Adrenal gland (tissue), 12 donors: Measurements from ENCODE around the gene CALCR. TPM values are rescaled to one million over a fixed set of nuclear protein-coding genes. Genes with fewer than 3 reads are reported as not detected.

Experiments
- DNase-seq, 7 donors: peaks; one replicate each; pipeline ENCODE4 v3.0.0-alpha.2; 2019 to 2020
- H3K27ac ChIP-seq, 5 donors: fragments of 200-600 bp; sonication (generic) in 4 of 5; 1 replicate in 3 of 5; 2 replicates in 2 of 5; pipeline versions ENCODE4 v1.5.1 to v1.8.0; 2016 to 2020; ENCODE audit warnings: mild to moderate bottlenecking in 1 of 5
- H3K27me3 ChIP-seq: fragments of 200-600 bp; 2 replicates; pipeline ENCODE4 v1.8.0; 2021
- H3K36me3 ChIP-seq, 2 donors: fragments of 200-600 bp; replicated peaks in 1 of 2; 1 replicate in 1 of 2; 2 replicates in 1 of 2; pipeline versions ENCODE4 v1.5.1 to v1.8.0; 2018 to 2022
- H3K4me1 ChIP-seq, 2 donors: fragments of 200-600 bp; replicated peaks in 1 of 2; 1 replicate in 1 of 2; 2 replicates in 1 of 2; pipeline versions ENCODE4 v1.5.1 to v1.8.0; 2018 to 2021
- H3K4me3 ChIP-seq, 4 donors: fragments of 200-600 bp; sonication (generic) in 3 of 4; one replicate each; pipeline ENCODE4 v1.5.1; 2016 to 2018
- H3K9me3 ChIP-seq, 3 donors: fragments of 200-600 bp; sonication (generic) in 1 of 3; replicated peaks in 1 of 3; 1 replicate in 2 of 3; 2 replicates in 1 of 3; pipeline versions ENCODE4 v1.5.1 to v1.8.0; 2016 to 2021
- POLR2A ChIP-seq, 2 donors: fragments of 450-650 bp; IDR thresholded peaks; one replicate each; pipeline ENCODE4 v1.6.1; 2017; ENCODE audit warnings: antibody characterized with exemption in 2 of 2, mild to moderate bottlenecking in 2 of 2, moderate library complexity in 1 of 2
- WGBS, 4 donors: extraction: QIAGEN DNeasy Blood & Tissue Kit in 2 of 4; methylation state at CpG; one replicate each; pipeline versions ENCODE4 v1.1.5 to v1.1.7; 2013 to 2017; 5-methylcytosine and 5-hydroxymethylcytosine counted together
- intact Hi-C, 2 donors: fragments of 100-400 bp; cut with DNase I; formaldehyde crosslinking; loops; one replicate each; pipeline versions ENCODE4 v1.14.1 to v1.15.0; 2022 to 2023
- polyA plus RNA-seq, 3 donors: library from polyadenylated mRNA; stranded (reverse); fragments of 200-250 nt in 2 of 3; fragments of 350-450 nt in 1 of 3; fragmentation: Illumina TruSeq in 1 of 3; extraction: RNeasy Lipid Tissue Mini Kit (QIAGEN cat#74804) in 1 of 3; gene quantifications; one replicate each; pipeline ENCODE4 v1.2.3, GENCODE V29; 2013 to 2014
- total RNA-seq, 9 donors: library from RNA; depleted of rRNA in 4 of 9; stranded (reverse); fragments of >200 nt in 4 of 9; fragments of 120-200 nt in 1 of 9; fragmentation: NEBNext Ultra II Directional in 1 of 9; extraction: Animal tissue kit (Norgen Biotek cat#: 25700) in 1 of 9; gene quantifications; one replicate each; pipeline versions ENCODE4 v1.1.0 to v1.2.4, GENCODE V29; 2013 to 2023
- TF ChIP-seq, protein P1 (sequence below), 6 experiments: fragments of 450-650 bp in 4 of 6; fragments of 200-600 bp in 2 of 6; sonication (generic) in 1 of 6; IDR thresholded peaks; 1 replicate in 5 of 6; 2 replicates in 1 of 6; pipeline versions ENCODE4 v1.5.1 to v1.8.0; 2016 to 2021; ENCODE audit warnings: antibody characterized with exemption in 6 of 6, mild to moderate bottlenecking in 2 of 6, moderate library complexity in 1 of 6
- donor health status: healthy with polysubstance abuse.
- donor health status: Bipolar disorder and iron deficiency.
- donor health status: DM: yes; HTN: yes; CAD: no.
- donor health status: DM: no; HTN: no; CAD: no.
- donor health status: DM: no; HTN: no; CAD: no.
- donor health status: DM: yes; HTN: yes; CAD: no.

Gene CALCR
- total and polyA plus RNA-seq, 12 donors: 0.03 to 0.52 (median 0.14) TPM; not detected in 4

DNA sequence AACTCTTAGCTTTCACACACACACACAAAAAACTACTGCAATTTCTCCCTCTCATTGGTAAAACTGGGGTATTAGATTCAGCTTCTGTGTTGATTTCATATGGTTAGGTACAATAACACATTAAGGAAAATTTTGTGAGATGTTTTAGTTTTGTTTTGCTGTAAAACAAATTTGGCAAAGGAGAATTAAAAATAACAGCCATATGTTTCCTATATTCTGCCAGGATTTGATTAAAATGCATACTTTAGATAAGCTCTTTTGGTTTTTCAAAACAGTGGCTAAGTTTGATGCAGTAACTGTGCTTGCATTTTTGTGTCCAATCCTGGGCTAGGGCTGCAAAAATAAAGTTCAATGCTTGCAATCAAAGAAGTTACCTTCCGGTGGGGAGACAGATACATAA lies 126.3 kb downstream of the CALCR start:
- Histone ChIP-seq H3K36me3 (no peaks in the 10 kb centered on the region), H3K4me3 (no peak overlapping the region), H3K27ac (no peak overlapping the region), H3K9me3 (no peaks in the 10 kb centered on the region), H3K4me1 (no peaks in the 10 kb centered on the region), H3K27me3 (no peaks in the 10 kb centered on the region)
- intact Hi-C loops: no loop called here
- no peak for DNase-seq
- 43 to 64% (median 51%) methylated on average over 1 of the region's 1 CpG for WGBS, 4 donors
- TF ChIP-seq, protein P1, sequence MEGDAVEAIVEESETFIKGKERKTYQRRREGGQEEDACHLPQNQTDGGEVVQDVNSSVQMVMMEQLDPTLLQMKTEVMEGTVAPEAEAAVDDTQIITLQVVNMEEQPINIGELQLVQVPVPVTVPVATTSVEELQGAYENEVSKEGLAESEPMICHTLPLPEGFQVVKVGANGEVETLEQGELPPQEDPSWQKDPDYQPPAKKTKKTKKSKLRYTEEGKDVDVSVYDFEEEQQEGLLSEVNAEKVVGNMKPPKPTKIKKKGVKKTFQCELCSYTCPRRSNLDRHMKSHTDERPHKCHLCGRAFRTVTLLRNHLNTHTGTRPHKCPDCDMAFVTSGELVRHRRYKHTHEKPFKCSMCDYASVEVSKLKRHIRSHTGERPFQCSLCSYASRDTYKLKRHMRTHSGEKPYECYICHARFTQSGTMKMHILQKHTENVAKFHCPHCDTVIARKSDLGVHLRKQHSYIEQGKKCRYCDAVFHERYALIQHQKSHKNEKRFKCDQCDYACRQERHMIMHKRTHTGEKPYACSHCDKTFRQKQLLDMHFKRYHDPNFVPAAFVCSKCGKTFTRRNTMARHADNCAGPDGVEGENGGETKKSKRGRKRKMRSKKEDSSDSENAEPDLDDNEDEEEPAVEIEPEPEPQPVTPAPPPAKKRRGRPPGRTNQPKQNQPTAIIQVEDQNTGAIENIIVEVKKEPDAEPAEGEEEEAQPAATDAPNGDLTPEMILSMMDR (IDR thresholded peaks at IDR 0.05): no peak
- TF ChIP-seq POLR2A (IDR thresholded peaks at IDR 0.05): no peak

DNA sequence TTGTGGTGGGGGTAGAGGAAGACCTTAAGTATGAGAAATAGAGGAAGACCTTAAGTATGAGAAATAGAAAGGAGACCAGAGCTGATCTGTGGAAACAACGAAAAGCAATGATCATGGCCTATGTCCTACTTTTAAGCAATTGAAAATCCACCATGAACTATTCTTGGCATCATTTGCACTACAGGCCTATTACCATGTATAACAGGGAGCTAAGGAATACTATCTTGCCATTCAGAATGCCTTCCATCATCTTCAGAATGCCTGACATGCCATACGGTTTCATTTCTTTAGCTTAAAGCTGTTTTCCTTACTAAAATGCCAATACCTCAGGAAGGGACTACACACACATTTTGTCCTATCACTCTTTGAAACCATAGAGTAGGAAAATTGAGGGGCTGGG lies 127.0 kb downstream of the CALCR start:
- intact Hi-C loops: no loop called here
- Histone ChIP-seq H3K4me1 (no peaks in the 10 kb centered on the region), H3K27ac (no peak overlapping the region), H3K4me3 (no peak overlapping the region), H3K36me3 (no peaks in the 10 kb centered on the region), H3K27me3 (no peaks in the 10 kb centered on the region), H3K9me3 (no peaks in the 10 kb centered on the region)
- TF ChIP-seq POLR2A (IDR thresholded peaks at IDR 0.05): no peak
- TF ChIP-seq, protein P1 (IDR thresholded peaks at IDR 0.05): no peak
- DNase-seq: no peak
- 75 to 87% (median 84%) methylated on average over 2 of the region's 2 CpGs for WGBS, 4 donors

DNA sequence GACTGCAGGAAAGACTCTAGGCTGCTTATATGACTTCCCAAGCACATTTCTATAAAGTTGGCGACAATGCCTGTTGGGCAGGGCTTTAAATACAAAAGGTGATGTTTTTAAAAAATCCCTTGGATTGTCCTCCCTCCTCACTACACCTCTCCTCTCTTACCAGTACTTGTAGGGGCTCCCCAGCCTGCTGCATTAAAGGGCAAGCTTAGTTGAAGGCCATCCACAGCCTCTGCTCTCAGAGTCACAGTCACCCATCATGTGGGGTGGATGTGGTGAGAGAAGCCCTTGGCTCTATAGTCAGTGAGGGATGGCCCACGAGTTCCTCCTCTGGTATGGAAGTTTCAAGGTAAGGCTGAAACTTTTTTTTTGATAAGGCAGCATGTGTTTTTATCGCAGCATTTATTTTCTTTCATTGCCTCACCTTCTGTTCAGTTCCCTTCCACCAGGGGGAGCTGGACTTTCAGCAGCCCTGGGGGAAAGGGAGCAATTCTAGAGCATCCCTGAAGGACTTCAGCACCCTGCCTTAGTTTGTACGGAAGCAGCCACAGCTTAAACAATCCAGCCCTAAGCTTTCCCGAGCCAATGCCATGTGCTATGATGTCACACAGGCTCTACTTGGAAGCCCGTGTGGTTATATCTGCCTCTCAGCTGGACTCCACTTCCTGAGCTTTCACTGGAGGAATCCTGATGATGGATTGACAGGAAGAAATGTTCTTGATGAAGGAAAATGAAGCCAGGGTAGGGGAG lies 131.9 kb downstream of the CALCR start:
- Histone ChIP-seq H3K9me3 (no peaks in the 10 kb centered on the region), H3K4me1 (no peaks in the 10 kb centered on the region), H3K36me3 (no peaks in the 10 kb centered on the region), H3K27me3 (no peaks in the 10 kb centered on the region), H3K4me3 (no peak overlapping the region), H3K27ac (no peak overlapping the region)
- DNase-seq: peak in 5 of 7 donors; percentile 16 to 47 (median 19)
- TF ChIP-seq POLR2A (IDR thresholded peaks at IDR 0.05): no peak
- TF ChIP-seq, protein P1 (IDR thresholded peaks at IDR 0.05): peak; percentile 22 to 57 (median 44)
- 41 to 48% (median 47%) methylated on average over 6 of the region's 6 CpGs for WGBS, 4 donors
- intact Hi-C loops: no loop called here

DNA sequence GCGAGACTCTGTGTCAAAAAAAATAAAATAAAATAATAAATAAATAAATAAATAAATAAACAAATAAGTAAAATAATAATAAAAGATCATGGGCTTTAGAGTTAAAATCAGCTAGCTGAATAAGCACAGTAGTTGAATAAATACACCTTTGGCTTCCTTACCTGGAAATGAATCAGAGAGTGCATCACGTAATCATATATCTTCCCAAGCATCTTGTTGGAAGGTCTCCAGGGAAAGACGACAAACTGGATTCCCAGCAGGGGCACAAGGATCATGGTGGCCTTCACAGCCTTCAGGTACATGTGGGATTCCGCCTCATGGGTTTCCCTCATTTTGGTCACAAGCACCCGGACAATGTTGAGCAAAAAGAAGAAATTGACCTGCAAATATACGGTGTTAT lies 138.7 kb downstream of the CALCR start:
- no peak for DNase-seq
- TF ChIP-seq, protein P1 (IDR thresholded peaks at IDR 0.05): no peak
- no peak for TF ChIP-seq POLR2A (IDR thresholded peaks at IDR 0.05)
- Histone ChIP-seq H3K27ac (no peak overlapping the region), H3K4me3 (no peak overlapping the region), H3K27me3 (no peaks in the 10 kb centered on the region), H3K36me3 (no peaks in the 10 kb centered on the region), H3K4me1 (no peaks in the 10 kb centered on the region), H3K9me3 (no peaks in the 10 kb centered on the region)
- intact Hi-C loops: no loop called here
- WGBS, 4 donors: 82 to 94% (median 89%) methylated on average over 6 of the region's 6 CpGs
